GM12878 (cell line): ENCODE data around the gene NPEPPS. TPM values are rescaled to one million over a fixed set of nuclear protein-coding genes. Genes with fewer than 3 reads are reported as not detected.

Experiments used
- ATAC-seq: fragments of 200-7000 bp; cut with Tn5 transposase; 3 replicates; pipeline ENCODE4 v1.9.1; 2020; ENCODE audit warnings: mild to moderate bottlenecking, moderate library complexity
- BruUV-seq: library from RNA; stranded (reverse); fragments of 400-500 nt; replicated peaks from 2 replicates; lab custom pipeline; 2021; lab: Mats Ljungman, UMichigan
- CTCF ChIA-PET: fragments of 300-600 bp; sonication (Branson Sonifier 250); formaldehyde crosslinking; extraction: SDS; loops from one replicate; lab custom pipeline; 2021; ENCODE audit warnings: inconsistent platforms; lab: Yijun Ruan, JAX
- POLR2A ChIA-PET: fragments of 350-600 bp; formaldehyde crosslinking; extraction: SDS; loops from one replicate; lab custom pipeline; 2021; ENCODE audit warnings: inconsistent platforms; lab: Charles Lee
- RAD21 ChIA-PET: fragments of 300-600 bp; sonication (Branson Sonifier 250); formaldehyde crosslinking; loops from one replicate; lab custom pipeline; 2023; ENCODE audit warnings: antibody characterized with exemption; ENCODE audit not compliant: unreplicated experiment; lab: Charles Lee
- SMC1A ChIA-PET: fragments of 300-600 bp; sonication (Branson Sonifier 250); formaldehyde crosslinking; loops from one replicate; lab custom pipeline; 2023; ENCODE audit not compliant: unreplicated experiment, uncharacterized antibody; lab: Charles Lee
- DNase-seq: peaks from one replicate; pipeline ENCODE4 v3.0.0-alpha.2; 2011; ENCODE audit warnings: low read depth, low spot score
- FAIRE-seq: peaks from 3 replicates; lab custom pipeline; 2011; peaks lifted over from hg19 to GRCh38; lab: Jason Lieb, UNC
- H2AFZ ChIP-seq: 2 replicates; pipeline ENCODE4 v1.6.0; 2011; ENCODE audit warnings: low read depth, low read length, control low read depth; ENCODE audit not compliant: control insufficient read depth
- H3K27ac ChIP-seq: 2 replicates; pipeline ENCODE4 v1.5.1; 2011; ENCODE audit warnings: control low read depth; ENCODE audit not compliant: control insufficient read depth, insufficient read depth
- H3K27me3 ChIP-seq, 2 experiments: replicated peaks in 1 of 2; 2 replicates each; pipeline versions ENCODE4 v1.6.0 to v1.6.1; 2011; ENCODE audit warnings: low read length in 1 of 2; ENCODE audit not compliant: control insufficient read depth in 2 of 2, insufficient read depth in 2 of 2
- H3K36me3 ChIP-seq, 2 experiments: 2 replicates each; pipeline ENCODE4 v1.5.1; 2011; ENCODE audit warnings: low read length in 1 of 2; ENCODE audit not compliant: control insufficient read depth in 2 of 2, insufficient read depth in 2 of 2
- H3K4me1 ChIP-seq: 2 replicates; pipeline ENCODE4 v1.6.1; 2011; ENCODE audit warnings: mild to moderate bottlenecking, low read length, moderate library complexity, mixed read lengths; ENCODE audit not compliant: control insufficient read depth, insufficient read depth
- H3K4me2 ChIP-seq: 2 replicates; pipeline ENCODE4 v1.6.0; 2011; ENCODE audit warnings: control low read depth; ENCODE audit not compliant: control insufficient read depth, insufficient read depth
- H3K4me3 ChIP-seq: fragments of 200-600 bp; sonication (generic); 2 replicates; pipeline ENCODE4 v1.5.1; 2016
- H3K79me2 ChIP-seq: 2 replicates; pipeline ENCODE4 v1.6.0; 2011; ENCODE audit warnings: low read length; ENCODE audit not compliant: control insufficient read depth, insufficient read depth
- H3K9ac ChIP-seq: 2 replicates; pipeline ENCODE4 v1.8.0; 2011; ENCODE audit warnings: low read length, control low read depth, mixed read lengths; ENCODE audit not compliant: control insufficient read depth, insufficient read depth
- H3K9me3 ChIP-seq: replicated peaks from 3 replicates; pipeline ENCODE4 v1.5.1; 2011; ENCODE audit warnings: mild to moderate bottlenecking, low read length; ENCODE audit not compliant: control insufficient read depth, insufficient read depth
- H4K20me1 ChIP-seq: 2 replicates; pipeline ENCODE4 v1.6.0; 2011; ENCODE audit not compliant: control insufficient read depth, insufficient read depth
- ASH2L ChIP-seq: fragments of 300-600, 200-600 bp; sonication (generic); IDR thresholded peaks from 2 replicates; pipeline ENCODE4 v1.6.1; 2017; ENCODE audit warnings: low read depth, mild to moderate bottlenecking, borderline replicate concordance
- BACH1 ChIP-seq: fragments of 450-650 bp; IDR thresholded peaks from 2 replicates; pipeline ENCODE4 v1.6.1; 2017; ENCODE audit warnings: mild to moderate bottlenecking, borderline replicate concordance
- BCL11A ChIP-seq: IDR thresholded peaks from 2 replicates; pipeline ENCODE4 v1.6.1; 2011; ENCODE audit warnings: low read depth, low read length
- CBX3 ChIP-seq: fragments of 200-600 bp; sonication (generic); IDR thresholded peaks from 2 replicates; pipeline ENCODE4 v1.6.1; 2016; ENCODE audit warnings: low read depth, borderline replicate concordance
- CBX5 ChIP-seq: sonication (generic); IDR thresholded peaks from 2 replicates; pipeline ENCODE4 v1.6.1; 2016; ENCODE audit warnings: low read depth, moderate library complexity, mild to moderate bottlenecking, inconsistent platforms
- ESRRA ChIP-seq: IDR thresholded peaks from 2 replicates; pipeline ENCODE4 v1.6.1; 2012; ENCODE audit warnings: mild to moderate bottlenecking, low read length, improper control_type of control experiment
- FOXK2 ChIP-seq: fragments of 450-650 bp; IDR thresholded peaks from 2 replicates; pipeline ENCODE4 v1.6.1; 2017; ENCODE audit warnings: mild to moderate bottlenecking, moderate library complexity
- HDAC2 ChIP-seq: fragments of 200-600 bp; sonication (generic); IDR thresholded peaks from 2 replicates; pipeline ENCODE4 v1.6.1; 2017
- JUND ChIP-seq: IDR thresholded peaks from 2 replicates; pipeline ENCODE4 v1.6.1; 2012; ENCODE audit warnings: low read depth, mild to moderate bottlenecking, low read length, improper control_type of control experiment, moderate library complexity
- KDM1A ChIP-seq: fragments of 200-600 bp; sonication (generic); IDR thresholded peaks from 2 replicates; pipeline ENCODE4 v1.6.1; 2016; ENCODE audit warnings: borderline replicate concordance
- MEF2A ChIP-seq: IDR thresholded peaks from 2 replicates; pipeline ENCODE4 v1.6.1; 2011; ENCODE audit warnings: low read depth, mild to moderate bottlenecking, low read length, moderate library complexity; ENCODE audit not compliant: insufficient read depth
- MTA2 ChIP-seq: fragments of 450-650 bp; IDR thresholded peaks from 2 replicates; pipeline ENCODE4 v1.6.1; 2016; ENCODE audit warnings: low read depth, mild to moderate bottlenecking, moderate library complexity
- MTA3 ChIP-seq: IDR thresholded peaks from 2 replicates; pipeline ENCODE4 v1.6.1; 2012; ENCODE audit warnings: low read length, inconsistent platforms, borderline replicate concordance
- NFIC ChIP-seq: IDR thresholded peaks from 2 replicates; pipeline ENCODE4 v1.6.1; 2012; ENCODE audit warnings: low read depth, mild to moderate bottlenecking, inconsistent platforms, low read length, moderate library complexity
- NFXL1 ChIP-seq: fragments of 450-650 bp; IDR thresholded peaks from 2 replicates; pipeline ENCODE4 v1.6.1; 2017; ENCODE audit warnings: antibody characterized with exemption, mild to moderate bottlenecking, borderline replicate concordance
- NR2C2 ChIP-seq: IDR thresholded peaks from 2 replicates; pipeline ENCODE4 v1.6.1; 2011; ENCODE audit warnings: borderline replicate concordance, low read depth; ENCODE audit not compliant: control insufficient read depth, insufficient read length
- PAX8 ChIP-seq: fragments of 450-650 bp; IDR thresholded peaks from 2 replicates; pipeline ENCODE4 v1.6.1; 2017; ENCODE audit warnings: mild to moderate bottlenecking, moderate library complexity
- PKNOX1 ChIP-seq: fragments of 450-650 bp; IDR thresholded peaks from 2 replicates; pipeline ENCODE4 v1.6.1; 2016; ENCODE audit warnings: mild to moderate bottlenecking
- RBBP5 ChIP-seq: fragments of 200-600 bp; sonication (generic); conservative IDR thresholded peaks from 2 replicates; pipeline ENCODE4 v1.6.1; 2016
- RCOR1 ChIP-seq: conservative IDR thresholded peaks from 2 replicates; pipeline ENCODE4 v1.6.1; 2012; ENCODE audit warnings: low read depth, low read length, improper control_type of control experiment
- SREBF1 ChIP-seq: IDR thresholded peaks from 2 replicates; pipeline ENCODE4 v1.6.1; 2012; ENCODE audit warnings: mild to moderate bottlenecking, low read length
- SUZ12 ChIP-seq: fragments of 200-600 bp; sonication (generic); IDR thresholded peaks from one replicate; pipeline ENCODE4 v1.6.1; 2018; ENCODE audit warnings: antibody characterized with exemption, mild to moderate bottlenecking; ENCODE audit not compliant: unreplicated experiment
- USF1 ChIP-seq: IDR thresholded peaks from 2 replicates; pipeline ENCODE4 v1.6.1; 2011; ENCODE audit warnings: borderline replicate concordance, low read depth, mild to moderate bottlenecking, moderate library complexity, mixed read lengths, low read length; ENCODE audit not compliant: insufficient read depth; ENCODE audit errors: extremely low read length
- ZSCAN29 ChIP-seq: fragments of 450-650 bp; IDR thresholded peaks from 2 replicates; pipeline ENCODE4 v1.6.1; 2017; ENCODE audit warnings: mild to moderate bottlenecking, moderate library complexity
- WGBS: methylation state at CpG from one replicate; pipeline ENCODE4 v1.1.6; 2016; ENCODE audit warnings: low lambda C conversion rate; ENCODE audit not compliant: insufficient replicate concordance, insufficient coverage; ENCODE audit errors: missing lambda C conversion rate; 5-methylcytosine and 5-hydroxymethylcytosine counted together
- in situ Hi-C: fragments of 300-500 bp; cut with MboI; formaldehyde crosslinking; loops from 9 replicates; pipeline ENCODE4 v1.14.3; 2018; ENCODE audit warnings: mixed read lengths
- intact Hi-C: fragments of 100-400 bp; cut with micrococcal nuclease; formaldehyde crosslinking; loops from one replicate; pipeline ENCODE4 v1.14.2; 2022; ENCODE audit not compliant: unreplicated experiment
- polyA plus RNA-seq, 11 experiments: library from polyadenylated mRNA; depleted of rRNA in 4 of 11; unstranded in 6 of 11; stranded (reverse) in 5 of 11; fragments of >200 nt; fragmentation: Nextera tagmentation in 4 of 11; fragmentation: Illumina TruSeq in 1 of 11; extraction: Ambion mirVana in 4 of 11; extraction: Trizol in 1 of 11; gene quantifications; 1 replicate in 1 of 11; 2 replicates in 10 of 11; pipeline versions ENCODE4 v1.2.1 to v1.2.3, GENCODE V29; 2011 to 2016; ENCODE audit warnings: inconsistent platforms in 2 of 11, missing spikeins in 2 of 11, low read depth in 1 of 11
- total RNA-seq, 4 experiments: library from RNA; depleted of rRNA in 3 of 4; stranded (reverse); fragments of >200 nt in 3 of 4; fragmentation: Illumina TruSeq in 1 of 4; extraction: Trizol in 1 of 4; gene quantifications; 2 replicates each; pipeline versions ENCODE4 v1.2.1 to v1.2.3, GENCODE V29; 2013 to 2021

NPEPPS gene
- total and polyA plus RNA-seq, 10 of the 15 experiments (the other 5 are each of a cell fraction or from before 2014, with no cell fraction given): 25.8 to 214 (median 64.6) TPM

GRCh38 chr17:47649153-47649971 is 118.5 kb downstream of the NPEPPS start, which contains the start of gene KPNB1:
KPNB1 (plus strand) TSS chr17:47649919; CDS start chr17:47650245, 326 bp downstream.
- intact Hi-C loops: loop anchor here (1.0 kb wide), 1 partner anchor 247 kb away; the partner anchor contains the start of gene SP2
- in situ Hi-C loops: no loop called here
- no peak for TF ChIP-seq NFIC
- no peak for TF ChIP-seq SUZ12
- TF ChIP-seq JUND: no peak
- peak; percentile 56 for TF ChIP-seq PKNOX1
- TF ChIP-seq NR2C2: no peak
- TF ChIP-seq BCL11A: peak; percentile 17; the same call in 1 of the 2 replicates
- peak; percentile 69; the same call in 1 of the 2 replicates for TF ChIP-seq BACH1
- no peak for TF ChIP-seq RBBP5
- no peak for TF ChIP-seq USF1
- peak; percentile 94 for TF ChIP-seq NFXL1
- TF ChIP-seq FOXK2: 0 out of 2 replicates have a peak, but pooled peaks have one; percentile 39
- no peak for TF ChIP-seq CBX5
- TF ChIP-seq ZSCAN29: no peak
- peak; percentile 85; the same call in 1 of the 2 replicates for TF ChIP-seq RCOR1
- TF ChIP-seq ASH2L: no peak
- no peak for TF ChIP-seq MTA3
- TF ChIP-seq SREBF1: no peak
- TF ChIP-seq HDAC2: no peak
- TF ChIP-seq CBX3: no peak
- no peak for TF ChIP-seq PAX8
- TF ChIP-seq MTA2: no peak
- no peak for TF ChIP-seq ESRRA
- peak; percentile 73; the same call in 1 of the 2 replicates for TF ChIP-seq MEF2A
- no peak for TF ChIP-seq KDM1A

More at GRCh38 chr17:47649153-47649971, 118.5 kb downstream of the NPEPPS start, which contains the start of gene KPNB1:
- peak within 1 kb of the TSS; percentile 84 for H3K4me3 ChIP-seq
- RAD21 ChIA-PET: interaction anchor here (0.6 to 3.3 kb wide), 20 partner anchors 13 to 459 kb away, joined by 3 to 21 read pairs (median 3); partner anchors contain the start of genes CDK5RAP3, LRRC46, MRPL10 and SCRN2
- peaks cover 0 to 12% of the 10 kb centered on the region in 2 experiments; a peak in 2 of 4 replicates for H3K36me3 ChIP-seq
- FAIRE-seq (peak; percentile 97), DNase-seq (peak; percentile 99), ATAC-seq (peak; percentile 88)
- H4K20me1 ChIP-seq: no peaks in the 10 kb centered on the region
- POLR2A ChIA-PET: interaction anchor here (0.6 to 3.4 kb wide), 15 partner anchors 10 to 444 kb away, joined by 3 to 18 read pairs (median 4); partner anchors contain the start of genes EFCAB13 and TBKBP1
- peaks cover 22% of the 10 kb centered on the region for H3K4me1 ChIP-seq
- CTCF ChIA-PET: interaction anchor here (0.7 to 3.9 kb wide), 14 partner anchors 9 to 321 kb away, joined by 3 to 42 read pairs (median 3); partner anchors contain the start of gene CDK5RAP3
- 1% methylated on average over 56 of the region's 74 CpGs for WGBS
- no peaks in the 10 kb centered on the region for H3K27me3 ChIP-seq
- H3K27ac ChIP-seq: peak within 1 kb of the TSS; percentile 99
- no peaks in the 10 kb centered on the region for H3K9me3 ChIP-seq
- H3K9ac ChIP-seq: peak within 1 kb of the TSS; percentile 94
- BruUV-seq: no TSS peak
- SMC1A ChIA-PET: interaction anchor here (0.5 to 1.7 kb wide), 12 partner anchors 9 to 442 kb away, joined by 3 to 20 read pairs (median 3); no protein-coding TSS in a partner anchor
- H3K79me2 ChIP-seq: peaks cover 48% of the 10 kb centered on the region
- peak within 1 kb of the TSS; percentile 70 for H3K4me2 ChIP-seq
- peak within 1 kb of the TSS; percentile 77 for H2AFZ ChIP-seq
